Transverse colon (tissue), 4 donors: Measurements from ENCODE around the gene GSK3A.

Experiments used
- CTCF ChIP-seq, 5 experiments: fragments of 200-600 bp in 3 of 5; fragments of 450-650 bp in 2 of 5; sonication (generic) in 3 of 5; IDR thresholded peaks; 1 replicate in 2 of 5; 2 replicates in 3 of 5; pipeline ENCODE4 v1.5.1; 2016 to 2017; ENCODE audit warnings: antibody characterized with exemption in 5 of 5, inconsistent platforms in 3 of 5, mild to moderate bottlenecking in 2 of 5, moderate library complexity in 1 of 5
- EP300 ChIP-seq: sonication (generic); formaldehyde crosslinking; IDR thresholded peaks from one replicate; pipeline ENCODE4 v1.6.1; 2017; ENCODE audit warnings: antibody characterized with exemption, low read depth
- POLR2A ChIP-seq: fragments of 450-650 bp; IDR thresholded peaks from one replicate; pipeline ENCODE4 v1.6.1; 2016; ENCODE audit warnings: antibody characterized with exemption, mild to moderate bottlenecking, moderate library complexity
- POLR2AphosphoS5 ChIP-seq, 3 donors: sonication (generic); formaldehyde crosslinking; IDR thresholded peaks; one replicate each; pipeline ENCODE4 v1.6.1; 2016; ENCODE audit warnings: antibody characterized with exemption in 3 of 3

GRCh38 chr19:42284591-42285341, 42.4 kb upstream of the GSK3A start:
- no peak for TF ChIP-seq CTCF (IDR thresholded peaks at IDR 0.05)
- no peak for TF ChIP-seq EP300
- no peak for TF ChIP-seq POLR2A
- TF ChIP-seq POLR2AphosphoS5 (IDR thresholded peaks at IDR 0.05), result no peak
